HEK293 (cell line): ENCODE results near the gene PDSS2.

Experiments used
- CTCF ChIA-PET: fragments of 350-600 bp; formaldehyde crosslinking; extraction: SDS; loops from one replicate; lab custom pipeline; 2021; ENCODE audit warnings: antibody characterized with exemption; lab: Yijun Ruan, JAX
- POLR2A ChIA-PET: fragments of 300-600 bp; formaldehyde crosslinking; extraction: SDS; loops from one replicate; lab custom pipeline; 2020; ENCODE audit warnings: antibody characterized with exemption, inconsistent platforms; lab: Yijun Ruan, JAX
- H3K27ac ChIP-seq: fragments of 200-500 bp; sonication (Bioruptor generic); 2 replicates; pipeline ENCODE4 v1.5.1; 2014; ENCODE audit warnings: low read depth, low read length, control low read depth, inconsistent platforms; ENCODE audit errors: extremely low read depth
- H3K36me3 ChIP-seq, 2 experiments: fragments of 200-500 bp in 1 of 2; sonication (Bioruptor generic) in 1 of 2; 1 replicate in 1 of 2; 2 replicates in 1 of 2; pipeline ENCODE4 v1.5.1; 2014 to 2017; ENCODE audit warnings: inconsistent platforms in 2 of 2, low read length in 2 of 2; ENCODE audit not compliant: control insufficient read depth in 2 of 2, insufficient read depth in 1 of 2
- H3K4me1 ChIP-seq: fragments of 200-500 bp; sonication (Bioruptor generic); 2 replicates; pipeline ENCODE4 v1.5.1; 2014; ENCODE audit warnings: mild to moderate bottlenecking, low read length, inconsistent platforms; ENCODE audit not compliant: control insufficient read depth, insufficient read depth
- H3K4me3 ChIP-seq: 2 replicates; pipeline ENCODE4 v1.5.1; 2011; ENCODE audit warnings: low read depth, mild to moderate bottlenecking, control low read depth, low read length, moderate library complexity
- H3K9me3 ChIP-seq: fragments of 200-500 bp; sonication (Bioruptor generic); 2 replicates; pipeline ENCODE4 v1.5.1; 2014; ENCODE audit warnings: low read depth, low read length, inconsistent platforms; ENCODE audit not compliant: control insufficient read depth, insufficient read depth
- EGR2 ChIP-seq: fragments of 450-650 bp; formaldehyde crosslinking; IDR thresholded peaks from 2 replicates; pipeline ENCODE4 v1.5.1; 2016; ENCODE audit warnings: low read depth, missing biosample characterization, missing genetic modification characterization
- GFI1B ChIP-seq: fragments of 450-650 bp; formaldehyde crosslinking; IDR thresholded peaks from 2 replicates; pipeline ENCODE4 v1.5.1; 2016; ENCODE audit warnings: missing biosample characterization, missing genetic modification characterization
- HIC1 ChIP-seq: fragments of 450-650 bp; formaldehyde crosslinking; IDR thresholded peaks from 2 replicates; pipeline ENCODE4 v1.5.1; 2016; ENCODE audit warnings: missing biosample characterization, missing genetic modification characterization
- HOXC10 ChIP-seq: sonication (generic); formaldehyde crosslinking; IDR thresholded peaks from 2 replicates; pipeline ENCODE4 v1.8.1; 2023; ENCODE audit warnings: mild to moderate bottlenecking, missing genetic modification reagents
- SP7 ChIP-seq: fragments of 450-650 bp; formaldehyde crosslinking; IDR thresholded peaks from 2 replicates; pipeline ENCODE4 v1.5.1; 2016; ENCODE audit warnings: missing biosample characterization, missing genetic modification characterization
- TSHZ1 ChIP-seq: fragments of 450-650 bp; formaldehyde crosslinking; IDR thresholded peaks from 2 replicates; pipeline ENCODE4 v1.5.1; 2016; ENCODE audit warnings: missing biosample characterization, missing genetic modification characterization, borderline replicate concordance
- ZBTB10 ChIP-seq: fragments of 450-650 bp; formaldehyde crosslinking; IDR thresholded peaks from 2 replicates; pipeline ENCODE4 v1.5.1; 2016; ENCODE audit warnings: missing biosample characterization, missing genetic modification characterization
- ZBTB20 ChIP-seq: fragments of 450-650 bp; formaldehyde crosslinking; IDR thresholded peaks from 2 replicates; pipeline ENCODE4 v1.5.1; 2016; ENCODE audit warnings: missing biosample characterization, missing genetic modification characterization
- ZBTB49 ChIP-seq: fragments of 450-650 bp; formaldehyde crosslinking; IDR thresholded peaks from 2 replicates; pipeline ENCODE4 v1.5.1; 2016; ENCODE audit warnings: missing biosample characterization, missing genetic modification characterization, low read depth
- ZNF138 ChIP-seq: fragments of 450-650 bp; formaldehyde crosslinking; IDR thresholded peaks from 2 replicates; pipeline ENCODE4 v1.5.1; 2016; ENCODE audit warnings: missing biosample characterization, missing genetic modification characterization, borderline replicate concordance
- ZNF157 ChIP-seq: fragments of 450-650 bp; formaldehyde crosslinking; IDR thresholded peaks from 2 replicates; pipeline ENCODE4 v1.5.1; 2016; ENCODE audit warnings: missing biosample characterization, missing genetic modification characterization
- ZNF16 ChIP-seq: fragments of 450-650 bp; formaldehyde crosslinking; IDR thresholded peaks from 2 replicates; pipeline ENCODE4 v1.5.1; 2016; ENCODE audit warnings: low read depth, missing biosample characterization, missing genetic modification characterization
- ZNF174 ChIP-seq: fragments of 450-650 bp; formaldehyde crosslinking; IDR thresholded peaks from 2 replicates; pipeline ENCODE4 v1.5.0; 2017; ENCODE audit warnings: missing biosample characterization, mild to moderate bottlenecking, missing genetic modification characterization
- ZNF239 ChIP-seq: fragments of 450-650 bp; formaldehyde crosslinking; IDR thresholded peaks from 2 replicates; pipeline ENCODE4 v1.5.1; 2016; ENCODE audit warnings: missing biosample characterization, missing genetic modification characterization
- ZNF324 ChIP-seq: fragments of 450-650 bp; formaldehyde crosslinking; IDR thresholded peaks from 2 replicates; pipeline ENCODE4 v1.5.1; 2016; ENCODE audit warnings: missing biosample characterization, missing genetic modification characterization
- ZNF350 ChIP-seq: fragments of 450-650 bp; formaldehyde crosslinking; IDR thresholded peaks from 2 replicates; pipeline ENCODE4 v1.5.0; 2017; ENCODE audit warnings: missing biosample characterization, mild to moderate bottlenecking, missing genetic modification characterization
- ZNF600 ChIP-seq: fragments of 450-650 bp; formaldehyde crosslinking; IDR thresholded peaks from 2 replicates; pipeline ENCODE4 v1.5.1; 2016; ENCODE audit warnings: missing biosample characterization, missing genetic modification characterization
- ZNF76 ChIP-seq: fragments of 450-650 bp; formaldehyde crosslinking; IDR thresholded peaks from 2 replicates; pipeline ENCODE4; 2016; ENCODE audit warnings: low read depth, missing biosample characterization, missing genetic modification characterization, borderline replicate concordance

The PDSS2 gene

GRCh38 chr6:107437691-107438090, 21.7 kb downstream of the PDSS2 start:
- Histone ChIP-seq H3K36me3 (no peaks in the 10 kb centered on the region), H3K27ac (no peak overlapping the region), H3K4me3 (no peak overlapping the region), H3K9me3 (no peaks in the 10 kb centered on the region), H3K4me1 (no peaks in the 10 kb centered on the region)
- POLR2A ChIA-PET: interaction anchor here (0.6 kb wide), 1 partner anchor 16 kb away, joined by 4 read pairs; no protein-coding TSS in a partner anchor
- TF ChIP-seq TSHZ1 (tag by site-specific recombination) (no peak), EGR2 (tag by site-specific recombination) (no peak)
- CTCF ChIA-PET: interaction anchor here (0.6 to 1.2 kb wide), 2 partner anchors 23 to 1354 kb away, joined by 4 to 5 read pairs; no protein-coding TSS in a partner anchor

GRCh38 chr6:107436881-107437280, 22.5 kb downstream of the PDSS2 start:
- H3K27ac ChIP-seq: no peak overlapping the region
- no peak overlapping the region for H3K4me3 ChIP-seq
- no peaks in the 10 kb centered on the region for H3K9me3 ChIP-seq
- no peaks in the 10 kb centered on the region for H3K36me3 ChIP-seq
- POLR2A ChIA-PET: interaction anchor here (2.9 kb wide), 1 partner anchor 22 kb away, joined by 11 read pairs; the partner anchor contains the start of gene PDSS2
- TF ChIP-seq ZBTB10: no peak
- no peak for TF ChIP-seq HOXC10
- TF ChIP-seq SP7 (tag by site-specific recombination): no peak
- no peak for TF ChIP-seq ZNF239 (tag by site-specific recombination)
- no peak for TF ChIP-seq ZNF174 (tag by site-specific recombination)
- TF ChIP-seq GFI1B (tag by site-specific recombination): no peak
- no peak for TF ChIP-seq ZNF600
- no peak for TF ChIP-seq ZBTB20 (tag by site-specific recombination)
- no peak for TF ChIP-seq ZNF157 (tag by site-specific recombination)
- no peak for TF ChIP-seq ZNF16 (tag by site-specific recombination)
- TF ChIP-seq ZNF324 (tag by site-specific recombination): no peak
- H3K4me1 ChIP-seq: no peaks in the 10 kb centered on the region
- CTCF ChIA-PET: interaction anchor here (1.2 kb wide), 1 partner anchor 22 kb away, joined by 4 read pairs; no protein-coding TSS in a partner anchor

GRCh38 chr6:107435798-107436197, 23.6 kb downstream of the PDSS2 start:
- ChIA-PET POLR2A (interaction anchor here (2.9 kb wide), 1 partner anchor 24 kb away, joined by 11 read pairs; the partner anchor contains the start of gene PDSS2), CTCF (interaction anchor here (1.4 to 1.6 kb wide), 2 partner anchors 9 to 15 kb away, joined by 4 to 5 read pairs; no protein-coding TSS in a partner anchor)
- Histone ChIP-seq H3K36me3 (no peaks in the 10 kb centered on the region), H3K4me3 (no peak overlapping the region), H3K4me1 (no peaks in the 10 kb centered on the region), H3K9me3 (no peaks in the 10 kb centered on the region), H3K27ac (no peak overlapping the region)
- TF ChIP-seq ZNF76 (tag by site-specific recombination): no peak
- no peak for TF ChIP-seq ZNF138
- no peak for TF ChIP-seq HIC1
- no peak for TF ChIP-seq ZBTB49 (tag by site-specific recombination)
- no peak for TF ChIP-seq ZNF350 (tag by site-specific recombination)
